IMR-90 (cell line): ENCODE results near the gene CD55. TPM values are rescaled to one million over a fixed set of nuclear protein-coding genes. Genes with fewer than 3 reads are reported as not detected.

ENCODE experiments used
- ATAC-seq: fragments of 200-7000 bp; cut with Tn5 transposase; 2 replicates; pipeline ENCODE4 v1.9.1; 2020; ENCODE audit warnings: low read depth, mild to moderate bottlenecking, moderate library complexity
- BruUV-seq: library from RNA; stranded (reverse); fragments of 400-500 nt; replicated peaks from 2 replicates; lab custom pipeline; 2021; lab: Mats Ljungman, UMichigan
- CTCF ChIA-PET: fragments of 300-600 bp; formaldehyde crosslinking; extraction: SDS; loops from one replicate; lab custom pipeline; 2021; ENCODE audit warnings: antibody characterized with exemption; lab: Yijun Ruan, JAX
- POLR2A ChIA-PET: fragments of 300-600 bp; sonication (Branson Sonifier 250); formaldehyde crosslinking; loops from one replicate; lab custom pipeline; 2022; ENCODE audit warnings: antibody characterized with exemption; ENCODE audit not compliant: unreplicated experiment; lab: Charles Lee
- DNase-seq: peaks from one replicate; pipeline ENCODE4 v3.0.0; 2013
- H2AFZ ChIP-seq: replicated peaks from 2 replicates; pipeline ENCODE3; 2013; ENCODE audit warnings: low read length, mild to moderate bottlenecking; ENCODE audit not compliant: poor library complexity
- H2AK5ac ChIP-seq: 2 replicates; pipeline ENCODE4 v1.6.1; 2013; ENCODE audit warnings: low read depth, low read length, inconsistent platforms
- H2AK9ac ChIP-seq: replicated peaks from 2 replicates; pipeline ENCODE3; 2013; ENCODE audit warnings: mild to moderate bottlenecking, low read depth, low read length, moderate library complexity; ENCODE audit not compliant: poor library complexity
- H2BK120ac ChIP-seq: 2 replicates; pipeline ENCODE4 v1.6.1; 2013; ENCODE audit warnings: low read depth, low read length, inconsistent platforms
- H2BK15ac ChIP-seq: 3 replicates; pipeline ENCODE4 v1.6.1; 2013; ENCODE audit warnings: low read depth, low read length, inconsistent platforms
- H2BK20ac ChIP-seq: 2 replicates; pipeline ENCODE4 v1.6.1; 2013; ENCODE audit warnings: low read depth, mild to moderate bottlenecking, inconsistent platforms, low read length, moderate library complexity
- H2BK5ac ChIP-seq: 2 replicates; pipeline ENCODE4 v1.6.1; 2013; ENCODE audit warnings: mild to moderate bottlenecking, low read depth, low read length, inconsistent platforms; ENCODE audit not compliant: poor library complexity, severe bottlenecking
- H3K14ac ChIP-seq: replicated peaks from 2 replicates; pipeline ENCODE4 v1.6.1; 2013; ENCODE audit warnings: low read depth, low read length, inconsistent platforms
- H3K18ac ChIP-seq: 2 replicates; pipeline ENCODE4 v1.6.1; 2013; ENCODE audit warnings: low read depth, low read length, control low read depth
- H3K23ac ChIP-seq: 2 replicates; pipeline ENCODE4 v1.6.1; 2013; ENCODE audit warnings: low read depth, low read length, inconsistent platforms
- H3K27ac ChIP-seq: 2 replicates; pipeline ENCODE4 v1.5.1; 2013; ENCODE audit warnings: mild to moderate bottlenecking, control low read depth, low read length; ENCODE audit not compliant: insufficient read depth
- H3K27me3 ChIP-seq: 2 replicates; pipeline ENCODE4 v1.6.1; 2013; ENCODE audit warnings: low read length; ENCODE audit not compliant: control insufficient read depth, insufficient read depth
- H3K36me3 ChIP-seq: 2 replicates; pipeline ENCODE4 v1.6.1; 2013; ENCODE audit warnings: low read length, mixed read lengths; ENCODE audit not compliant: control insufficient read depth, insufficient read depth
- H3K4ac ChIP-seq: 2 replicates; pipeline ENCODE4 v1.6.1; 2013; ENCODE audit warnings: low read depth, low read length, inconsistent platforms
- H3K4me1 ChIP-seq: 2 replicates; pipeline ENCODE4 v1.6.1; 2013; ENCODE audit warnings: low read length, mixed read lengths; ENCODE audit not compliant: control insufficient read depth, insufficient read depth
- H3K4me2 ChIP-seq: 2 replicates; pipeline ENCODE4 v1.6.1; 2013; ENCODE audit warnings: low read depth, mild to moderate bottlenecking, control low read depth, low read length, moderate library complexity
- H3K4me3 ChIP-seq: 2 replicates; pipeline ENCODE4 v1.5.1; 2013; ENCODE audit warnings: low read depth, mild to moderate bottlenecking, control low read depth, low read length, moderate library complexity; ENCODE audit not compliant: insufficient read depth
- H3K56ac ChIP-seq: 2 replicates; pipeline ENCODE4 v1.6.1; 2013; ENCODE audit warnings: low read length, inconsistent platforms; ENCODE audit not compliant: insufficient read depth; ENCODE audit errors: extremely low read depth
- H3K79me1 ChIP-seq, 2 experiments: 2 replicates each; pipeline ENCODE4 v1.6.1; 2013; ENCODE audit warnings: low read length in 2 of 2, inconsistent platforms in 1 of 2, low read depth in 1 of 2
- H3K9ac ChIP-seq: 2 replicates; pipeline ENCODE4 v1.6.1; 2013; ENCODE audit warnings: low read depth, low read length, control low read depth
- H3K9me1 ChIP-seq: 2 replicates; pipeline ENCODE4 v1.6.1; 2013; ENCODE audit warnings: low read length, inconsistent platforms; ENCODE audit not compliant: insufficient read depth
- H3K9me3 ChIP-seq: 2 replicates; pipeline ENCODE4 v1.6.1; 2013; ENCODE audit warnings: low read length; ENCODE audit not compliant: control insufficient read depth, insufficient read depth
- H4K20me1 ChIP-seq: 2 replicates; pipeline ENCODE4 v1.6.1; 2013; ENCODE audit warnings: low read length, inconsistent platforms; ENCODE audit not compliant: insufficient read depth
- H4K5ac ChIP-seq: 2 replicates; pipeline ENCODE4 v1.6.1; 2013; ENCODE audit warnings: mild to moderate bottlenecking, low read depth, low read length, control low read depth
- H4K8ac ChIP-seq, 2 experiments: 2 replicates each; pipeline ENCODE4 v1.6.1; 2013; ENCODE audit warnings: low read depth in 2 of 2, low read length in 2 of 2, control low read depth in 1 of 2, inconsistent platforms in 1 of 2
- H4K91ac ChIP-seq: 2 replicates; pipeline ENCODE4 v1.6.1; 2013; ENCODE audit warnings: low read depth, low read length, inconsistent platforms; ENCODE audit not compliant: insufficient read depth
- BHLHE40 ChIP-seq: fragments of 150-350 bp; IDR thresholded peaks from 2 replicates; pipeline ENCODE4 v1.6.1; 2016; ENCODE audit warnings: mild to moderate bottlenecking, low read depth, low read length
- CEBPB ChIP-seq: IDR thresholded peaks from 2 replicates; pipeline ENCODE4 v1.6.1; 2012; ENCODE audit warnings: low read depth, low read length, improper control_type of control experiment
- CHD1 ChIP-seq: IDR thresholded peaks from 2 replicates; pipeline ENCODE4 v1.6.1; 2012; ENCODE audit warnings: low read depth, low read length, improper control_type of control experiment
- CTCF ChIP-seq: conservative IDR thresholded peaks from 2 replicates; pipeline ENCODE4 v1.5.1; 2012; ENCODE audit warnings: mild to moderate bottlenecking, low read depth, low read length, improper control_type of control experiment
- ELK1 ChIP-seq: fragments of 150-350 bp; IDR thresholded peaks from 2 replicates; pipeline ENCODE4 v1.6.1; 2016; ENCODE audit warnings: low read depth, mild to moderate bottlenecking, low read length, moderate library complexity, borderline replicate concordance
- FOS ChIP-seq: fragments of 150-350 bp; IDR thresholded peaks from 2 replicates; pipeline ENCODE4 v1.6.1; 2016; ENCODE audit warnings: low read depth, low read length
- MAFK ChIP-seq: IDR thresholded peaks from 2 replicates; pipeline ENCODE4 v1.6.1; 2012; ENCODE audit warnings: low read depth, low read length, improper control_type of control experiment
- MAZ ChIP-seq: IDR thresholded peaks from 2 replicates; pipeline ENCODE4 v1.6.1; 2012; ENCODE audit warnings: low read depth, mild to moderate bottlenecking, low read length, improper control_type of control experiment, moderate library complexity, borderline replicate concordance
- MXI1 ChIP-seq: IDR thresholded peaks from 2 replicates; pipeline ENCODE4 v1.6.1; 2012; ENCODE audit warnings: low read depth, mild to moderate bottlenecking, low read length, moderate library complexity, borderline replicate concordance
- NFE2L2 ChIP-seq: fragments of 150-350 bp; IDR thresholded peaks from 2 replicates; pipeline ENCODE4 v1.6.1; 2016; ENCODE audit warnings: low read depth, mild to moderate bottlenecking, low read length
- POLR2A ChIP-seq: IDR thresholded peaks from 2 replicates; pipeline ENCODE4 v1.6.1; 2012; ENCODE audit warnings: mild to moderate bottlenecking, low read depth, low read length
- RAD21 ChIP-seq: IDR thresholded peaks from 2 replicates; pipeline ENCODE4 v1.6.1; 2012; ENCODE audit warnings: low read length, improper control_type of control experiment
- RCOR1 ChIP-seq: IDR thresholded peaks from 2 replicates; pipeline ENCODE4 v1.6.1; 2012; ENCODE audit warnings: mild to moderate bottlenecking, low read length, improper control_type of control experiment; ENCODE audit not compliant: insufficient replicate concordance
- RFX5 ChIP-seq: IDR thresholded peaks from 2 replicates; pipeline ENCODE4 v1.8.0; 2012; ENCODE audit warnings: low read depth, mild to moderate bottlenecking, low read length, moderate library complexity
- SMC3 ChIP-seq: fragments of 150-350 bp; IDR thresholded peaks from 2 replicates; pipeline ENCODE4 v1.6.1; 2016; ENCODE audit warnings: low read depth, mild to moderate bottlenecking, antibody characterized with exemption, low read length, moderate library complexity
- USF2 ChIP-seq: fragments of 150-350 bp; IDR thresholded peaks from 2 replicates; pipeline ENCODE4 v1.6.1; 2017; ENCODE audit warnings: mild to moderate bottlenecking, antibody characterized with exemption, low read length, low read depth
- WGBS, 2 experiments: methylation state at CpG; one replicate each; pipeline versions ENCODE4 v1.1.5 to v1.1.7; 2013; ENCODE audit warnings: missing lambda C conversion rate in 2 of 2; ENCODE audit not compliant: insufficient read length in 1 of 2; ENCODE audit errors: extremely low coverage in 2 of 2; 5-methylcytosine and 5-hydroxymethylcytosine counted together
- dilution Hi-C: fragments of 300-500 bp; cut with HindIII; formaldehyde crosslinking; loops from one replicate; pipeline ENCODE4 v1.14.3; 2018; ENCODE audit warnings: low sequenced_read_pairs; ENCODE audit not compliant: unreplicated experiment
- in situ Hi-C: fragments of 300-500 bp; cut with MboI; formaldehyde crosslinking; loops from 3 replicates; pipeline ENCODE4 v1.14.3; 2019; ENCODE audit warnings: low sequenced_read_pairs, inconsistent platforms, mixed read lengths
- intact Hi-C: fragments of 100-400 bp; cut with micrococcal nuclease; formaldehyde crosslinking; loops from 2 replicates; pipeline ENCODE4 v1.10.0; 2022
- polyA plus RNA-seq, 3 experiments: library from polyadenylated mRNA; depleted of rRNA; stranded (reverse); fragments of >200 nt; gene quantifications; 2 replicates each; pipeline ENCODE4 v1.2.3, GENCODE V29; 2012; ENCODE audit warnings: low replicate concordance in 1 of 3
- total RNA-seq: library from RNA; depleted of rRNA; stranded (reverse); fragments of >200 nt; gene quantifications from 2 replicates; pipeline ENCODE4 v1.2.3, GENCODE V29; 2012

The CD55 gene
- total and polyA plus RNA-seq, 2 of the 4 experiments (the other 2 are of a cell fraction): 6.6 to 11.5 TPM

- H2BK15ac ChIP-seq: no peak overlapping the region
- H2AK5ac ChIP-seq: no peak overlapping the region
- no peaks in the 10 kb centered on the region for H3K9me3 ChIP-seq
- H4K5ac ChIP-seq: no peak overlapping the region
- no peak for TF ChIP-seq RFX5
- no peak for TF ChIP-seq RAD21
- no peak for TF ChIP-seq CTCF
- TF ChIP-seq CHD1: no peak
- no peak for TF ChIP-seq CEBPB
- TF ChIP-seq MXI1: no peak
- TF ChIP-seq USF2: no peak
- TF ChIP-seq RCOR1: no peak
- no peak for TF ChIP-seq BHLHE40
- TF ChIP-seq POLR2A: no peak
- TF ChIP-seq SMC3: no peak
- TF ChIP-seq MAFK: no peak
- TF ChIP-seq NFE2L2: no peak
- no peak for TF ChIP-seq ELK1
- no peak for TF ChIP-seq MAZ
- no peak for TF ChIP-seq FOS
- no peak overlapping the region for H3K4ac ChIP-seq
- H3K9me1 ChIP-seq: no peaks in the 10 kb centered on the region
- in situ Hi-C loops: no loop called here
- H3K4me2 ChIP-seq: no peak overlapping the region
- no peak overlapping the region for H4K91ac ChIP-seq
- H2BK5ac ChIP-seq: no peak overlapping the region
- H3K27ac ChIP-seq: no peak overlapping the region
- no peaks in the 10 kb centered on the region for H3K4me1 ChIP-seq
- no peaks in the 10 kb centered on the region for H4K20me1 ChIP-seq
- no peak overlapping the region for H2AK9ac ChIP-seq
- H2BK120ac ChIP-seq: no peak overlapping the region
- dilution Hi-C loops: no loop called here
- H3K79me1 ChIP-seq: no peaks in the 10 kb centered on the region
- ChIA-PET POLR2A (no interaction called here), CTCF (interaction anchor here (1.4 kb wide), 1 partner anchor 318 kb away, joined by 5 read pairs; no protein-coding TSS in a partner anchor)
- no peak overlapping the region for H3K18ac ChIP-seq
- H3K9ac ChIP-seq: no peak overlapping the region
- no peak overlapping the region for H3K4me3 ChIP-seq
- H4K8ac ChIP-seq: no peak overlapping the region
- H3K36me3 ChIP-seq: no peaks in the 10 kb centered on the region
- DNase-seq: no peak
- BruUV-seq: no TSS peak
- H3K23ac ChIP-seq: no peak overlapping the region
- WGBS, 2 experiments: no CpG with 5 or more reads among the region's 4 CpGs
- intact Hi-C loops: loop anchor here (10.0 kb wide), 1 partner anchor 488 kb away; no protein-coding TSS in a partner anchor
- no peak for ATAC-seq
- H2BK20ac ChIP-seq: no peak overlapping the region
- H3K56ac ChIP-seq: no peak overlapping the region
- H3K14ac ChIP-seq: no peak overlapping the region
- H3K27me3 ChIP-seq: no peaks in the 10 kb centered on the region
- H2AFZ ChIP-seq: no peak overlapping the region
Measured at GRCh38 chr1:207402744-207403143, 81.3 kb downstream of the CD55 start.
